Esophagus squamous epithelium (tissue), 5 donors: ENCODE measurements around the gene RTP5. TPM values are rescaled to one million over a fixed set of nuclear protein-coding genes. Genes with fewer than 3 reads are reported as not detected.

Experiments used
- DNase-seq: peaks from one replicate; lab custom pipeline; 2025; lab: John Stamatoyannopoulos, UW
- H3K27ac ChIP-seq, 4 donors: fragments of 200-600 bp; sonication (generic); one replicate each; pipeline ENCODE4 v1.5.1; 2016 to 2019; ENCODE audit warnings: mild to moderate bottlenecking in 1 of 4
- H3K27me3 ChIP-seq, 4 donors: fragments of 200-600 bp; sonication (generic); 1 replicate in 3 of 4; 2 replicates in 1 of 4; pipeline versions ENCODE4 v1.5.1 to v1.6.0; 2017 to 2021; ENCODE audit warnings: antibody characterized with exemption in 1 of 4
- H3K36me3 ChIP-seq, 3 donors: fragments of 200-600 bp; sonication (generic); one replicate each; pipeline ENCODE4 v1.5.1; 2016 to 2019
- H3K4me1 ChIP-seq, 3 donors: fragments of 200-600 bp; sonication (generic); one replicate each; pipeline ENCODE4 v1.5.1; 2017 to 2019
- H3K4me3 ChIP-seq, 4 donors: fragments of 200-600 bp; sonication (generic); 1 replicate in 3 of 4; 2 replicates in 1 of 4; pipeline ENCODE4 v1.5.1; 2016 to 2019; ENCODE audit warnings: mild to moderate bottlenecking in 2 of 4, moderate library complexity in 1 of 4
- H3K9me3 ChIP-seq, 3 donors: fragments of 200-600 bp; sonication (generic); one replicate each; pipeline ENCODE4 v1.5.1; 2016 to 2019
- POLR2A ChIP-seq, 4 donors: fragments of 450-650 bp; IDR thresholded peaks; one replicate each; pipeline ENCODE4 v1.6.1; 2017; ENCODE audit warnings: antibody characterized with exemption in 4 of 4, mild to moderate bottlenecking in 4 of 4, moderate library complexity in 3 of 4
- WGBS, 2 donors: methylation state at CpG; one replicate each; pipeline ENCODE4 v1.1.5; 2018; 5-methylcytosine and 5-hydroxymethylcytosine counted together
- intact Hi-C: fragments of 100-400 bp; cut with DNase I; formaldehyde crosslinking; loops from one replicate; pipeline ENCODE4 v1.15.0; 2022
- total RNA-seq, 4 donors: library from RNA; depleted of rRNA; stranded (reverse); fragments of >200 nt; gene quantifications; one replicate each; pipeline ENCODE4 v1.1.0, GENCODE V29; 2016
- TF ChIP-seq, protein P1 (sequence below), 6 experiments: fragments of 450-650 bp in 4 of 6; fragments of 200-600 bp in 2 of 6; sonication (generic) in 2 of 6; IDR thresholded peaks; one replicate each; pipeline ENCODE4 v1.5.1; 2016 to 2019; ENCODE audit warnings: antibody characterized with exemption in 6 of 6, mild to moderate bottlenecking in 4 of 6, moderate library complexity in 4 of 6
- donor health status: DM: yes; HTN: yes; CAD: no.

The RTP5 gene
- total RNA-seq, 4 donors from 2014 or later, result 0.12 to 0.19 TPM; not detected in 2

DNA sequence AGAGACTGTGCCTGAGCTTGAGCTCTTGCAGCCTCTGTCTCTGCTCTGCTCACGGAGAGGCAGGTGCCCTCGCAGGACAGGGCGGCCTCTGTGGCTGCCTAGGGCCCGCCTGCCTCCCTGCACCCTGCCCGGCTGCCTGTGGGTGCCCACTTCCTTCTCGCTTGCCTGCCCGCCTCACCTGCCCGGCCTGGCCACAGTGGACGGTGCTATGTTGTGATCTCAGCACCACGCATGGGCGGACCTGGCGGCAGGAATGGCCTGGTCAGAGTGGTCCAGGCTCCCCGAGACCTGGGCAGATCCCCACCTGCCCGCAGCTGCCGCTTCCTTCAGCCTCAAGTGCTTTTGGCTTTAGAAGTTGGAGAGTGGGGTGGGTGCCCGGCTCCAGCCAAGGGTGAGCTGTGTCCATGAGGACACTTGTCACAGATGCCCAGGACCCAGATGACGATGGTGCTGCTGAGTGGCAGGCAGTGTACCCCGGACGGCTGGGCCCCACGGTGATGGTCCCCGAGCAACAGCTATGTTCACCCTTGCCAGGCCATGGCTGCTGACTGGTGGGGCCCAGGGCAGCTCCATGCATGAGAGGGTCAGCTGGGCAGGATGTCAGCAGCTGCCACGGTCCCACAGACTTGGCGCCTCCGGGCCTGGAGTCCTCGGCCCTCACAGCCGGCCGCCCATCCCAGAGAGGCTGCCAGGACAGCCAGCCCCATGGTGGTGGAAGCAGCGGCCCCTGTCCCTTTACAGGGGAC lies 25.3 kb downstream of the RTP5 start:
- 60 to 77% methylated on average over 1 to 4 of the region's 28 CpGs for WGBS, 2 donors
- no peak for DNase-seq
- H3K4me3 ChIP-seq, result no peak overlapping the region
- intact Hi-C loops, result no loop called here
- H3K27me3 ChIP-seq, result no peaks in the 10 kb centered on the region
- peak overlapping the region in 3 of 4 donors; percentile 58 to 82 (median 75) for H3K27ac ChIP-seq
- no peaks in the 10 kb centered on the region for H3K9me3 ChIP-seq
- TF ChIP-seq POLR2A (IDR thresholded peaks at IDR 0.05), result no peak
- TF ChIP-seq, protein P1, sequence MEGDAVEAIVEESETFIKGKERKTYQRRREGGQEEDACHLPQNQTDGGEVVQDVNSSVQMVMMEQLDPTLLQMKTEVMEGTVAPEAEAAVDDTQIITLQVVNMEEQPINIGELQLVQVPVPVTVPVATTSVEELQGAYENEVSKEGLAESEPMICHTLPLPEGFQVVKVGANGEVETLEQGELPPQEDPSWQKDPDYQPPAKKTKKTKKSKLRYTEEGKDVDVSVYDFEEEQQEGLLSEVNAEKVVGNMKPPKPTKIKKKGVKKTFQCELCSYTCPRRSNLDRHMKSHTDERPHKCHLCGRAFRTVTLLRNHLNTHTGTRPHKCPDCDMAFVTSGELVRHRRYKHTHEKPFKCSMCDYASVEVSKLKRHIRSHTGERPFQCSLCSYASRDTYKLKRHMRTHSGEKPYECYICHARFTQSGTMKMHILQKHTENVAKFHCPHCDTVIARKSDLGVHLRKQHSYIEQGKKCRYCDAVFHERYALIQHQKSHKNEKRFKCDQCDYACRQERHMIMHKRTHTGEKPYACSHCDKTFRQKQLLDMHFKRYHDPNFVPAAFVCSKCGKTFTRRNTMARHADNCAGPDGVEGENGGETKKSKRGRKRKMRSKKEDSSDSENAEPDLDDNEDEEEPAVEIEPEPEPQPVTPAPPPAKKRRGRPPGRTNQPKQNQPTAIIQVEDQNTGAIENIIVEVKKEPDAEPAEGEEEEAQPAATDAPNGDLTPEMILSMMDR (IDR thresholded peaks at IDR 0.05), result no peak
- H3K36me3 ChIP-seq, result no peaks in the 10 kb centered on the region
- peaks cover 43 to 76% (median 44%) of the 10 kb centered on the region in 3 donors for H3K4me1 ChIP-seq

DNA sequence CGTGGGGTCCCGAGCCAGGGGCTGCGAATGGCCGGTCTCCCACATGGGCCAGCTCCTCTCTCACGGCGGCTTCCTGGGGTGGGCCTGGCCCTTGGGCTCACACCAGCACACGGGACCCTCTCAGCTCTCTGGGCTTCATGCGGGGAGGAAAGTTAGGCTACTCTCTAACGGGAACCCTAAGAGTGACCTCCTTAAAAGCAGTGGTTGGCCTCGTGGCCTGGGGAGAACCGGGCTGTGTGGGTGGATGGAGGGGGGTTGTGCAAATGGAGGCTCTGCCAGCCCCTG lies 25.8 kb downstream of the RTP5 start:
- H3K4me1 ChIP-seq, result peaks cover 43 to 80% (median 46%) of the 10 kb centered on the region in 3 donors
- TF ChIP-seq, protein P1 (IDR thresholded peaks at IDR 0.05), result no peak
- no peak for TF ChIP-seq POLR2A (IDR thresholded peaks at IDR 0.05)
- no peak overlapping the region for H3K4me3 ChIP-seq
- no CpG with 5 or more reads among the region's 11 CpGs for WGBS, 2 donors
- H3K36me3 ChIP-seq, result no peaks in the 10 kb centered on the region
- no peaks in the 10 kb centered on the region for H3K27me3 ChIP-seq
- no peaks in the 10 kb centered on the region for H3K9me3 ChIP-seq
- no peak for DNase-seq
- peak overlapping the region; percentile 47 to 82 (median 66) for H3K27ac ChIP-seq
- intact Hi-C loops, result no loop called here

DNA sequence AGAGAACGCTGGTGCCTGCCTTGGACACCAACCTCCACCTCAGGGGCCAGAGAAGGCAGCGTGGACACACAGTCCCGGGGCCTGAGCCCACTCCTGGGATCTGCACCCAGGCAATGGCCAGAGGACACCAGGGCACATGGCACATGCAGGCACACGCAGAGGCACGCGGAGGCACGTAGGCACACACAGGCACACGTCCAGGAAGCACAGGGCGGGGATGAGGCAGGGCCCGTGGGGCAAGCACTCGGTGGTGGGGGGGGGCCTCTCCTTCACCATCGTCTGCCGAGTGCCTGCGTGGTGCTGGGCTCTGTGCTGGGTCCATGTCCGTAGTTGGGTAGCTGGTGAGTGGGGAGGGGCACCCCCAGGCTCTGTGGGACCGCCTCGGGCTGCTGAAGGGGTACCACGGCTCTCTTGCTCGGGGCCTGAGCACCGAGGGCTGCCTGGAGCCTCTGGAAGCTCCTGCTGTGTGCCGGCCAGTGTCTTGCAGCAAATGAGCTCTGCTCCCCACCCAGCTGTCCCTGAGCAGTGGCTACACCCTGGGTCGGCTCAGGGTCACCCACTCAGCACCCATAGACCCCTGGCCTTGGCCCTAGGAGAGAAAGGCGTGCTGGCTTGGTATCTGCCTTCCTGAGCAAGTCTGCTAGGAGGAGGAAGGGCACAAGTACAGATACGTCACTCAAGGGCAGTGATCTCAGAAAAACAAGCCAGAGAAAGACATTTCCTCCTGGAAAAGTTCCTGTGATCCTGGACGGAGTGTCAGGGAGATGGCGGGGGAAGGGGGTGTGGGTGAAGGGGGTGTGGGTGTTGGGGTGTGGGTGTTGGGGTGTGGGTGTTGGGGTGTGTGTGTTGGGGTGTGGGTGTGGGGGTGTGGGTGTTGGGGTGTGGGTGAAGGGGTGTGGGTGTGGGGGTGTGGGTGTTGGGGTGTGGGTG lies 26.4 kb downstream of the RTP5 start:
- no CpG with 5 or more reads among the region's 26 CpGs for WGBS, 2 donors
- peak; percentile 39 for DNase-seq
- Histone ChIP-seq H3K9me3 (no peaks in the 10 kb centered on the region), H3K36me3 (no peaks in the 10 kb centered on the region), H3K4me1 (peaks cover 41 to 80% (median 45%) of the 10 kb centered on the region in 3 donors), H3K27ac (peak overlapping the region; percentile 47 to 82 (median 66)), H3K27me3 (no peaks in the 10 kb centered on the region), H3K4me3 (peak overlapping the region in 2 of 4 donors; percentile 10 to 12)
- TF ChIP-seq, protein P1 (IDR thresholded peaks at IDR 0.05), result no peak
- TF ChIP-seq POLR2A (IDR thresholded peaks at IDR 0.05), result no peak
- intact Hi-C loops, result no loop called here

DNA sequence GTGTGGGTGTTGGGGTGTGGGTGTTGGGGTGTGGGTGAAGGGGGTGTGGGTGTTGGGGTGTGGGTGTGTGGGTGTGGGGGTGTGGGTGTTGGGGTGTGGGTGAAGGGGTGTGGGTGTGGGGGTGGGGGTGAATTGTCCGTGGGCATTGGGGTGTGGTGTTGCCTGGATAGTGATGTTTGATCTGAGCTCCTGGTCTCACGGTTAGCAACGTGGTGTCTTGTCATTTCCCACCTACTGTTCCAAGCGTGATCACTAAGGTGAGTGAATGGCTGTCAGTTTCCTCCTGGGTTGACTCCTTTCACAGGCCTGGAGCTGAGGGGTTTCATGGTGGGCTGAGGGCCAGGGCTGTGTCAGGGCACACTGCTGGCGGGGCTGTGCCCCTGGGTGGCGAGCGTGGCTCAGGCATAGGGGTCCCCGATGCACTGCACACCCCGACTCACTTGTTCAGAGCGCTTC lies 27.2 kb downstream of the RTP5 start:
- no peaks in the 10 kb centered on the region for H3K9me3 ChIP-seq
- no peaks in the 10 kb centered on the region for H3K27me3 ChIP-seq
- no peak overlapping the region for H3K27ac ChIP-seq
- 87 to 94% methylated on average over 8 to 9 of the region's 10 CpGs for WGBS, 2 donors
- no peak for DNase-seq
- peaks cover 33 to 77% (median 46%) of the 10 kb centered on the region in 3 donors for H3K4me1 ChIP-seq
- no peaks in the 10 kb centered on the region for H3K36me3 ChIP-seq
- no peak for TF ChIP-seq POLR2A (IDR thresholded peaks at IDR 0.05)
- TF ChIP-seq, protein P1 (IDR thresholded peaks at IDR 0.05), result no peak
- no peak overlapping the region for H3K4me3 ChIP-seq
- intact Hi-C loops, result no loop called here
